H9 (cell line): ENCODE results near the gene RNPEP. TPM values are rescaled to one million over a fixed set of nuclear protein-coding genes. Genes with fewer than 3 reads are reported as not detected.

Experiments
- DNase-seq: peaks from one replicate; pipeline ENCODE4 v3.0.0-alpha.2; 2017
- H2AFZ ChIP-seq: one replicate; pipeline ENCODE4 v1.6.1; 2013; ENCODE audit warnings: mild to moderate bottlenecking, low read length, control low read depth, moderate library complexity
- H2AK5ac ChIP-seq: 2 replicates; pipeline ENCODE4 v1.6.1; 2013; ENCODE audit warnings: low read length, control low read depth, mixed read lengths; ENCODE audit not compliant: insufficient read length
- H2BK120ac ChIP-seq: one replicate; pipeline ENCODE4 v1.6.1; 2013; ENCODE audit warnings: low read depth, mild to moderate bottlenecking, low read length, control low read depth, inconsistent platforms; ENCODE audit not compliant: poor library complexity, severe bottlenecking
- H2BK12ac ChIP-seq: 2 replicates; pipeline ENCODE4 v1.6.1; 2013; ENCODE audit warnings: low read length, control low read depth, mixed read lengths, low read depth; ENCODE audit not compliant: insufficient read length
- H2BK15ac ChIP-seq: 2 replicates; pipeline ENCODE4 v1.6.1; 2013; ENCODE audit warnings: low read depth, low read length, control low read depth
- H2BK20ac ChIP-seq: one replicate; pipeline ENCODE4 v1.6.1; 2013; ENCODE audit warnings: low read depth, mild to moderate bottlenecking, low read length, control low read depth, inconsistent platforms; ENCODE audit not compliant: poor library complexity, severe bottlenecking
- H2BK5ac ChIP-seq: 2 replicates; pipeline ENCODE4 v1.6.1; 2013; ENCODE audit warnings: low read length, control low read depth, mixed read lengths; ENCODE audit not compliant: insufficient read length
- H3K14ac ChIP-seq: 2 replicates; pipeline ENCODE4 v1.6.1; 2013; ENCODE audit warnings: low read length, control low read depth; ENCODE audit not compliant: insufficient read depth
- H3K18ac ChIP-seq: 2 replicates; pipeline ENCODE4 v1.6.1; 2013; ENCODE audit warnings: low read depth, mild to moderate bottlenecking, mixed read lengths, low read length, control low read depth; ENCODE audit not compliant: insufficient read length
- H3K23ac ChIP-seq: 2 replicates; pipeline ENCODE4 v1.6.1; 2013; ENCODE audit warnings: low read length, control low read depth, mixed read lengths, low read depth; ENCODE audit not compliant: insufficient read length
- H3K23me2 ChIP-seq: 2 replicates; pipeline ENCODE4 v1.6.1; 2013; ENCODE audit warnings: low read depth, mild to moderate bottlenecking, mixed read lengths, low read length, control low read depth; ENCODE audit not compliant: insufficient read length, poor library complexity, severe bottlenecking
- H3K27ac ChIP-seq: 2 replicates; pipeline ENCODE4 v1.5.1; 2013; ENCODE audit warnings: low read length, control low read depth, mixed read lengths, low read depth; ENCODE audit not compliant: insufficient read length
- H3K27me3 ChIP-seq: 2 replicates; pipeline ENCODE4 v1.6.1; 2013; ENCODE audit warnings: low read length, control low read depth, inconsistent platforms; ENCODE audit not compliant: insufficient read depth
- H3K4ac ChIP-seq: 2 replicates; pipeline ENCODE4 v1.6.1; 2013; ENCODE audit warnings: low read depth, mild to moderate bottlenecking, control low read depth, inconsistent platforms, low read length, moderate library complexity
- H3K4me1 ChIP-seq: 2 replicates; pipeline ENCODE4 v1.6.1; 2013; ENCODE audit warnings: low read length, control low read depth, inconsistent platforms; ENCODE audit not compliant: insufficient read depth
- H3K4me2 ChIP-seq: 2 replicates; pipeline ENCODE4 v1.6.1; 2013; ENCODE audit warnings: low read length, control low read depth, mixed read lengths; ENCODE audit not compliant: insufficient read length, insufficient read depth
- H3K56ac ChIP-seq: 2 replicates; pipeline ENCODE4 v1.6.1; 2013; ENCODE audit warnings: low read depth, mild to moderate bottlenecking, mixed read lengths, low read length, control low read depth; ENCODE audit not compliant: insufficient read length
- H3K79me1 ChIP-seq: 2 replicates; pipeline ENCODE4 v1.6.1; 2013; ENCODE audit warnings: low read depth, mild to moderate bottlenecking, moderate library complexity, low read length, control low read depth, inconsistent platforms; ENCODE audit not compliant: insufficient read depth, poor library complexity, severe bottlenecking
- H3K79me2 ChIP-seq: 2 replicates; pipeline ENCODE4 v1.6.1; 2013; ENCODE audit warnings: low read length, control low read depth, inconsistent platforms; ENCODE audit not compliant: insufficient read depth
- H3K9ac ChIP-seq: 2 replicates; pipeline ENCODE4 v1.6.1; 2013; ENCODE audit warnings: low read length, control low read depth, mixed read lengths; ENCODE audit not compliant: insufficient read length; ENCODE audit errors: extremely low read depth
- H3K9me3 ChIP-seq: one replicate; pipeline ENCODE4 v1.6.1; 2013; ENCODE audit warnings: low read depth, low read length, inconsistent platforms; ENCODE audit not compliant: control insufficient read depth
- H3T11ph ChIP-seq: one replicate; pipeline ENCODE4 v1.6.1; 2013; ENCODE audit warnings: mild to moderate bottlenecking, low read length, control low read depth, inconsistent platforms
- H4K20me1 ChIP-seq: one replicate; pipeline ENCODE4 v1.6.1; 2013; ENCODE audit not compliant: control insufficient read depth, insufficient read length, insufficient read depth
- H4K5ac ChIP-seq: 2 replicates; pipeline ENCODE4 v1.6.1; 2013; ENCODE audit warnings: low read depth, mild to moderate bottlenecking, mixed read lengths, low read length, control low read depth; ENCODE audit not compliant: insufficient read length
- H4K8ac ChIP-seq: replicated peaks from 2 replicates; pipeline ENCODE4 v1.6.1; 2013; ENCODE audit warnings: low read length, control low read depth, mixed read lengths, low read depth; ENCODE audit not compliant: insufficient read length
- H4K91ac ChIP-seq: 2 replicates; pipeline ENCODE4 v1.6.1; 2013; ENCODE audit warnings: low read depth, mild to moderate bottlenecking, moderate library complexity, mixed read lengths, low read length, control low read depth; ENCODE audit not compliant: insufficient read length
- H3K27ac Mint-ChIP-seq, 3 experiments: 2 replicates in 2 of 3; 3 replicates in 1 of 3; pipeline ENCODE4 v1.8.0; 2020 to 2021; ENCODE audit warnings: mixed read lengths in 3 of 3, mild to moderate bottlenecking in 1 of 3, moderate library complexity in 1 of 3
- H3K27me3 Mint-ChIP-seq: 2 replicates; pipeline ENCODE4 v1.8.0; 2021; ENCODE audit warnings: low read depth, mild to moderate bottlenecking, moderate library complexity, mixed read lengths
- H3K36me3 Mint-ChIP-seq, 3 experiments: 2 replicates in 2 of 3; 3 replicates in 1 of 3; pipeline ENCODE4 v1.8.0; 2020 to 2021; ENCODE audit warnings: low read depth in 3 of 3, mixed read lengths in 3 of 3; ENCODE audit not compliant: insufficient read depth in 1 of 3
- H3K4me1 Mint-ChIP-seq, 2 experiments: 2 replicates each; pipeline ENCODE4 v1.8.0; 2020; ENCODE audit warnings: mixed read lengths in 2 of 2
- H3K4me3 Mint-ChIP-seq, 2 experiments: 2 replicates in 1 of 2; 3 replicates in 1 of 2; pipeline ENCODE4 v1.8.0; 2020 to 2021; ENCODE audit warnings: mild to moderate bottlenecking in 2 of 2, mixed read lengths in 2 of 2, moderate library complexity in 1 of 2
- H3K9me3 Mint-ChIP-seq, 2 experiments: 2 replicates in 1 of 2; 3 replicates in 1 of 2; pipeline ENCODE4 v1.8.0; 2020; ENCODE audit warnings: mild to moderate bottlenecking in 2 of 2, mixed read lengths in 2 of 2, moderate library complexity in 1 of 2
- WGBS: extraction: QIAGEN DNeasy Blood & Tissue Kit; methylation state at CpG from one replicate; pipeline ENCODE4 v1.1.7; 2013; ENCODE audit warnings: missing lambda C conversion rate, low lambda C conversion rate, mixed read lengths; ENCODE audit not compliant: insufficient read length; ENCODE audit errors: extremely low coverage; 5-methylcytosine and 5-hydroxymethylcytosine counted together
- total RNA-seq: library from RNA; stranded (reverse); gene quantifications from 2 replicates; pipeline ENCODE4 v1.2.1, GENCODE V29; 2021
- TF ChIP-seq, protein P1 (sequence below): fragments of 200-600 bp; sonication (generic); conservative IDR thresholded peaks from 3 replicates; pipeline ENCODE4 v1.8.0; 2021; ENCODE audit warnings: antibody characterized with exemption, mild to moderate bottlenecking

Gene RNPEP
- total RNA-seq, 1 experiment from 2014 or later: 49.9 TPM

DNA sequence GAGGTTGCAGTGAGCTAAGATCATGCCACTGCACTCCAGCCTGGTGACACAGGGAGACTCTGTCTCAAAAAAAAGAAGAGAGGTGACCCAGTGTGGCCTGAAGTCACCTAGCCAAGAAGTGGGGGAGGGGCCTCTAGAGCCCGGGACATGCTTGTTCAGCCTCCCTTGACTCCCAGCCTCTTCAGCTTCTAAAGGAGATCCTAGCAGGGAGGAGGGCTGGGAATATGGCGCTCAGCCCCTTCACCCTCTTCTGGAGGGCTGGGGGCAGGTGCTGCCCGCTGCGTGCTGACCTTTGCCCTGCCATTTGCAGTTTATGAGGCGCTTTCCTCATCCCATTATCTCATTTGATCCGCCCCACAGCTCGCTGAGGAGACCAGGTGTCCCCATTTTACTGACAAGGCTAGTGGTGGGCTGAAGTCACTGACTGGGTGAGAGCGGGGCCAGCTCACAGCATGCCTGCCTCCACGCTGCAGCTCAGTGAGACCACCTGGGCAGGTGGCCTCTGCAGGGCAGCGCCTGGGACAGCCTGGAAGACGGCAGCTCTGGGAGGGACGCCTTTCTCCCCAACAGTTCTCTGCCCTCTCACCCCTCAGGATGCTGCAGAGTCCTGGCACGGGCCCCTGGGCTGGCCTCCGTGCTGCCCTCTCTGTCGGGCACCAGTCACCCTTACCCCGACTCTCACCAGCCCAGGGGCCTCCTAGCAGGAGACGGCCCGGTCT lies 35.5 kb downstream of the RNPEP start:
- Histone ChIP-seq H2AFZ (no peak overlapping the region), H3K18ac (no peak overlapping the region), H2BK20ac (no peak overlapping the region), H3K79me1 (no peaks in the 10 kb centered on the region), H3K9ac (no peak overlapping the region), H4K5ac (no peak overlapping the region), H3K23me2 (no peaks in the 10 kb centered on the region), H3K56ac (no peak overlapping the region), H2BK120ac (no peak overlapping the region), H3K23ac (no peak overlapping the region), H3K4ac (no peak overlapping the region), H3K9me3 (no peaks in the 10 kb centered on the region), H2BK15ac (no peak overlapping the region), H2AK5ac (no peak overlapping the region), H3K27ac (no peak overlapping the region), H2BK12ac (no peak overlapping the region), H3T11ph (no peak overlapping the region), H2BK5ac (no peak overlapping the region), H4K8ac (no peak overlapping the region), H3K79me2 (no peaks in the 10 kb centered on the region), H3K4me1 (no peaks in the 10 kb centered on the region; the same call in 1 of the 2 replicates), H3K14ac (no peak overlapping the region), H3K27me3 (no peaks in the 10 kb centered on the region), H4K20me1 (no peaks in the 10 kb centered on the region), H3K4me2 (no peak overlapping the region), H4K91ac (no peak overlapping the region)
- WGBS: no CpG with 5 or more reads among the region's 18 CpGs
- no peak for DNase-seq
- TF ChIP-seq, protein P1, sequence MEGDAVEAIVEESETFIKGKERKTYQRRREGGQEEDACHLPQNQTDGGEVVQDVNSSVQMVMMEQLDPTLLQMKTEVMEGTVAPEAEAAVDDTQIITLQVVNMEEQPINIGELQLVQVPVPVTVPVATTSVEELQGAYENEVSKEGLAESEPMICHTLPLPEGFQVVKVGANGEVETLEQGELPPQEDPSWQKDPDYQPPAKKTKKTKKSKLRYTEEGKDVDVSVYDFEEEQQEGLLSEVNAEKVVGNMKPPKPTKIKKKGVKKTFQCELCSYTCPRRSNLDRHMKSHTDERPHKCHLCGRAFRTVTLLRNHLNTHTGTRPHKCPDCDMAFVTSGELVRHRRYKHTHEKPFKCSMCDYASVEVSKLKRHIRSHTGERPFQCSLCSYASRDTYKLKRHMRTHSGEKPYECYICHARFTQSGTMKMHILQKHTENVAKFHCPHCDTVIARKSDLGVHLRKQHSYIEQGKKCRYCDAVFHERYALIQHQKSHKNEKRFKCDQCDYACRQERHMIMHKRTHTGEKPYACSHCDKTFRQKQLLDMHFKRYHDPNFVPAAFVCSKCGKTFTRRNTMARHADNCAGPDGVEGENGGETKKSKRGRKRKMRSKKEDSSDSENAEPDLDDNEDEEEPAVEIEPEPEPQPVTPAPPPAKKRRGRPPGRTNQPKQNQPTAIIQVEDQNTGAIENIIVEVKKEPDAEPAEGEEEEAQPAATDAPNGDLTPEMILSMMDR: no peak
- H3K27ac Mint-ChIP-seq: no peak overlapping the region; a peak in 1 of 7 replicates
- peaks cover 12 to 18% of the 10 kb centered on the region in 2 experiments for H3K4me1 Mint-ChIP-seq
- H3K36me3 Mint-ChIP-seq: peaks cover 0 to 36% (median 27%) of the 10 kb centered on the region in 3 experiments; a peak in 4 of 7 replicates
- H3K9me3 Mint-ChIP-seq: no peaks in the 10 kb centered on the region
- no peak overlapping the region for H3K4me3 Mint-ChIP-seq
- no peaks in the 10 kb centered on the region; the same call in 1 of the 2 replicates for H3K27me3 Mint-ChIP-seq
